ENCODE results near the gene OR14A2. TPM values are rescaled to one million over a fixed set of nuclear protein-coding genes. Genes with fewer than 3 reads are reported as not detected.

Gene OR14A2
- total RNA-seq, 1 experiment from 2014 or later: not detected

DNA sequence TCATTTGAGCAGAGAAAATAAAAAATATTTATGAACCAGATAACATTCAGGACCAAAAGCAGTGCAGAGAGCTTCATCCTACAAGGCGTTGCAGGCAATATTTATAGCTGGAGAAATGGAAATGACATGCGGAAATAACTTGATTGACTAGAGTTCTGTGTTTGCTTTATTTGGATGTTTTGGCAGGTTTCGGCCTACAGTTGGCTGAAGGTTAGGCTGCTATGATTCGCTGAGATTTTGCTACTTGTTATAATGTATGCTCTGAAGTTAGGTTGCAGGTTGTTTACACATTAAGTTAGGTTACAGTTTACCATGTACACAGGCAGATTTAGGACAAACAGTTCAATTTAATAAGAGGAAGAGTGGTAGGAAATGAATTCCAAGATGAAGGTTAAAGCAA, 67.8 kb downstream of the OR14A2 start:
- Mint-ChIP-seq H3K36me3 (ENCODE audit: insufficient read depth, unreplicated experiment) (no peaks in the 10 kb centered on the region), H3K27me3 (ENCODE audit: insufficient read depth, unreplicated experiment) (peaks cover 6% of the 10 kb centered on the region), H3K4me1 (ENCODE audit: low read depth, unreplicated experiment) (no peaks in the 10 kb centered on the region), H3K4me3 (ENCODE audit: unreplicated experiment) (no peak overlapping the region), H3K9me3 (ENCODE audit: unreplicated experiment) (no peaks in the 10 kb centered on the region), H3K27ac (ENCODE audit: unreplicated experiment) (no peak overlapping the region)
- ChIA-PET POLR2A (no interaction called here), CTCF (no interaction called here)
- intact Hi-C loops (cut with micrococcal nuclease; ENCODE audit: unreplicated experiment): no loop called here
- TF ChIP-seq, protein P1, sequence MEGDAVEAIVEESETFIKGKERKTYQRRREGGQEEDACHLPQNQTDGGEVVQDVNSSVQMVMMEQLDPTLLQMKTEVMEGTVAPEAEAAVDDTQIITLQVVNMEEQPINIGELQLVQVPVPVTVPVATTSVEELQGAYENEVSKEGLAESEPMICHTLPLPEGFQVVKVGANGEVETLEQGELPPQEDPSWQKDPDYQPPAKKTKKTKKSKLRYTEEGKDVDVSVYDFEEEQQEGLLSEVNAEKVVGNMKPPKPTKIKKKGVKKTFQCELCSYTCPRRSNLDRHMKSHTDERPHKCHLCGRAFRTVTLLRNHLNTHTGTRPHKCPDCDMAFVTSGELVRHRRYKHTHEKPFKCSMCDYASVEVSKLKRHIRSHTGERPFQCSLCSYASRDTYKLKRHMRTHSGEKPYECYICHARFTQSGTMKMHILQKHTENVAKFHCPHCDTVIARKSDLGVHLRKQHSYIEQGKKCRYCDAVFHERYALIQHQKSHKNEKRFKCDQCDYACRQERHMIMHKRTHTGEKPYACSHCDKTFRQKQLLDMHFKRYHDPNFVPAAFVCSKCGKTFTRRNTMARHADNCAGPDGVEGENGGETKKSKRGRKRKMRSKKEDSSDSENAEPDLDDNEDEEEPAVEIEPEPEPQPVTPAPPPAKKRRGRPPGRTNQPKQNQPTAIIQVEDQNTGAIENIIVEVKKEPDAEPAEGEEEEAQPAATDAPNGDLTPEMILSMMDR (IDR thresholded peaks at IDR 0.05; ENCODE audit: insufficient read depth in 1 of 2, low read depth in 1 of 2, low read length in 1 of 2, severe bottlenecking in 1 of 2, unreplicated experiment in 1 of 2): no peak
- H3K4me1 ChIP-seq: no peaks in the 10 kb centered on the region
- H3K36me3 ChIP-seq (ENCODE audit: control insufficient read depth, insufficient read depth, low read length): no peaks in the 10 kb centered on the region
- H3K9me3 ChIP-seq: no peaks in the 10 kb centered on the region
- H3K27me3 ChIP-seq (replicated peaks; ENCODE audit: control insufficient read depth, insufficient read depth, low read length): no peaks in the 10 kb centered on the region
- no peak overlapping the region for H3K4me3 ChIP-seq (ENCODE audit: low read depth, low read length)
- no TSS peak for BruUV-seq (replicated peaks)
- DNase-seq: no peak

GRCh38 chr1:247679639-247680038, 68.3 kb downstream of the OR14A2 start, which contains the start of gene OR13G1:
TSS of gene OR13G1 (minus strand) at chr1:247679739. CDS start at chr1:247673041, 6,698 bp downstream.
- Mint-ChIP-seq H3K27me3 (ENCODE audit: insufficient read depth, unreplicated experiment) (peaks cover 6% of the 10 kb centered on the region), H3K9me3 (ENCODE audit: unreplicated experiment) (no peaks in the 10 kb centered on the region), H3K4me1 (ENCODE audit: low read depth, unreplicated experiment) (no peaks in the 10 kb centered on the region), H3K4me3 (ENCODE audit: unreplicated experiment) (no peak within 1 kb of the TSS), H3K27ac (ENCODE audit: unreplicated experiment) (no peak within 1 kb of the TSS), H3K36me3 (ENCODE audit: insufficient read depth, unreplicated experiment) (no peaks in the 10 kb centered on the region)
- H3K9me3 ChIP-seq: no peaks in the 10 kb centered on the region
- DNase-seq: no peak
- POLR2A ChIA-PET: no interaction called here
- TF ChIP-seq, protein P1 (IDR thresholded peaks at IDR 0.05; ENCODE audit: insufficient read depth in 1 of 2, low read depth in 1 of 2, low read length in 1 of 2, severe bottlenecking in 1 of 2, unreplicated experiment in 1 of 2): no peak
- CTCF ChIA-PET: no interaction called here
- BruUV-seq (replicated peaks): no TSS peak
- no peaks in the 10 kb centered on the region for H3K4me1 ChIP-seq
- intact Hi-C loops (cut with micrococcal nuclease; ENCODE audit: unreplicated experiment): no loop called here
- no peaks in the 10 kb centered on the region for H3K27me3 ChIP-seq (replicated peaks; ENCODE audit: control insufficient read depth, insufficient read depth, low read length)
- no peaks in the 10 kb centered on the region for H3K36me3 ChIP-seq (ENCODE audit: control insufficient read depth, insufficient read depth, low read length)
- H3K4me3 ChIP-seq (ENCODE audit: low read depth, low read length): no peak within 1 kb of the TSS

Other genes starting within 250 kb of the OR14A2 start
- not detected in 2 replicates for gene OR2C3, start 211.7 kb downstream of the OR14A2 start, total RNA-seq (2022)
- not detected in 2 replicates for gene GCSAML, start 199.0 kb downstream of the OR14A2 start, total RNA-seq (2022)
- not detected in 2 replicates for gene OR2G2, start 159.8 kb downstream of the OR14A2 start, total RNA-seq (2022)
- gene OR2G3, start 142.6 kb downstream of the OR14A2 start, total RNA-seq (2022): not detected in 2 replicates
- not detected in 2 replicates for gene OR13G1, start 68.4 kb downstream of the OR14A2 start, total RNA-seq (2022)
- gene OR6F1, start 31.5 kb downstream of the OR14A2 start, total RNA-seq (2022): not detected in 2 replicates
- gene OR14K1, start 9.5 kb downstream of the OR14A2 start, total RNA-seq (2022): not detected in 2 replicates
- not detected in 2 replicates for gene OR1C1, start 12.4 kb upstream of the OR14A2 start, total RNA-seq (2022)
- gene OR14A16, start 76.0 kb upstream of the OR14A2 start, total RNA-seq (2022): not detected in 2 replicates
- gene OR11L1, start 93.8 kb upstream of the OR14A2 start, total RNA-seq (2022): not detected in 2 replicates
- gene TRIM58, start 109.0 kb upstream of the OR14A2 start, total RNA-seq (2022): not detected in 2 replicates
- not detected in 2 replicates for gene OR2W3, start 147.4 kb upstream of the OR14A2 start, total RNA-seq (2022)
- not detected in 2 replicates for gene OR2T8, start 172.1 kb upstream of the OR14A2 start, total RNA-seq (2022)
- gene OR2AJ1, start 176.7 kb upstream of the OR14A2 start, total RNA-seq (2022): not detected in 2 replicates
- gene OR2L8, start 200.7 kb upstream of the OR14A2 start, total RNA-seq (2022): not detected in 2 replicates
- gene OR2AK2, start 217.1 kb upstream of the OR14A2 start, total RNA-seq (2022): not detected in 2 replicates

All from Caco-2 (cell line).